ENCODE results near the gene ARHGAP19.

ARHGAP19 gene

DNA sequence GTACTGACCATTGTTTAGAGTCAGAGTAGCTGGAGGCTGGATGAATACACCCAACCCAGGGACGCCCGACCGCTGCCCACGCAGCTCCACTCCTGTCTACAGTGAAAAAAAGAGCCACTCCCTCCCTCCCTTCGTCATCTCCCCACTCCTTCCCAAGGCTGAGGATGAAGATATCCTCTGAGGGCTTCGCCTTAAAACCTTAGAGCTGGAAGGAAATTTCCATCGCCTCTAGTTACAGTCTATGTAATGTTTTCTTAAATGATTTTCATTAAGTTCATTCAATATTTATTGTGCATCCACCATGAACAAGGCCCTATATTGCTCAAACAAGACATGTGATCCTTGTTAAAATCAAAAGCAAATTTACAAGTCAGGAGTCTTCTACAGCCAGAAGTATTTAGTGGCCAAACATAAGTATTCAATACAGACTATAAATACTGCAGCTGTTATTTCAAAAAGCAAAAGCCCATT is 95.4 kb downstream of the ARHGAP19 start:
- H3K4me2 ChIP-seq (ENCODE audit: insufficient read depth, low read length), result peak overlapping the region; percentile 95
- no peak for TF ChIP-seq EZH2 (IDR thresholded peaks at IDR 0.05; ENCODE audit: borderline replicate concordance, low read depth, low read length, severe bottlenecking)
- TF ChIP-seq, protein P1, sequence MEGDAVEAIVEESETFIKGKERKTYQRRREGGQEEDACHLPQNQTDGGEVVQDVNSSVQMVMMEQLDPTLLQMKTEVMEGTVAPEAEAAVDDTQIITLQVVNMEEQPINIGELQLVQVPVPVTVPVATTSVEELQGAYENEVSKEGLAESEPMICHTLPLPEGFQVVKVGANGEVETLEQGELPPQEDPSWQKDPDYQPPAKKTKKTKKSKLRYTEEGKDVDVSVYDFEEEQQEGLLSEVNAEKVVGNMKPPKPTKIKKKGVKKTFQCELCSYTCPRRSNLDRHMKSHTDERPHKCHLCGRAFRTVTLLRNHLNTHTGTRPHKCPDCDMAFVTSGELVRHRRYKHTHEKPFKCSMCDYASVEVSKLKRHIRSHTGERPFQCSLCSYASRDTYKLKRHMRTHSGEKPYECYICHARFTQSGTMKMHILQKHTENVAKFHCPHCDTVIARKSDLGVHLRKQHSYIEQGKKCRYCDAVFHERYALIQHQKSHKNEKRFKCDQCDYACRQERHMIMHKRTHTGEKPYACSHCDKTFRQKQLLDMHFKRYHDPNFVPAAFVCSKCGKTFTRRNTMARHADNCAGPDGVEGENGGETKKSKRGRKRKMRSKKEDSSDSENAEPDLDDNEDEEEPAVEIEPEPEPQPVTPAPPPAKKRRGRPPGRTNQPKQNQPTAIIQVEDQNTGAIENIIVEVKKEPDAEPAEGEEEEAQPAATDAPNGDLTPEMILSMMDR (IDR thresholded peaks at IDR 0.05; ENCODE audit: borderline replicate concordance, extremely low read depth, low read length, poor library complexity, severe bottlenecking), result no peak
- no peaks in the 10 kb centered on the region for H3K36me3 ChIP-seq (ENCODE audit: insufficient read depth, low read length)
- H2AFZ ChIP-seq (ENCODE audit: low read depth, low read length), result peak overlapping the region; percentile 83; the same call in 1 of the 2 replicates
- H3K79me2 ChIP-seq (ENCODE audit: insufficient read depth, low read length), result no peaks in the 10 kb centered on the region
- no peak overlapping the region for H3K27ac ChIP-seq (ENCODE audit: low read length)
- peak overlapping the region; percentile 52; the same call in 1 of the 2 replicates for H3K9ac ChIP-seq (ENCODE audit: low read depth, low read length)
- no peaks in the 10 kb centered on the region for H3K9me3 ChIP-seq (ENCODE audit: insufficient read depth, low read length, severe bottlenecking)
- no peak for ATAC-seq (ENCODE audit: insufficient read depth, low read depth)
- H3K27me3 ChIP-seq (ENCODE audit: insufficient read depth, low read length, poor library complexity), result peaks cover 20% of the 10 kb centered on the region
- peak overlapping the region in 1 of 2 experiments; percentile 64; a peak in 2 of 4 replicates for H3K4me3 ChIP-seq (ENCODE audit: low read depth in 1 of 2, low read length in 2 of 2)
- DNase-seq, result no peak
- peaks cover 5% of the 10 kb centered on the region for H4K20me1 ChIP-seq (ENCODE audit: insufficient read depth, low read length)
- H3K4me1 ChIP-seq (ENCODE audit: insufficient read depth, low read length), result peaks cover 17% of the 10 kb centered on the region

DNA sequence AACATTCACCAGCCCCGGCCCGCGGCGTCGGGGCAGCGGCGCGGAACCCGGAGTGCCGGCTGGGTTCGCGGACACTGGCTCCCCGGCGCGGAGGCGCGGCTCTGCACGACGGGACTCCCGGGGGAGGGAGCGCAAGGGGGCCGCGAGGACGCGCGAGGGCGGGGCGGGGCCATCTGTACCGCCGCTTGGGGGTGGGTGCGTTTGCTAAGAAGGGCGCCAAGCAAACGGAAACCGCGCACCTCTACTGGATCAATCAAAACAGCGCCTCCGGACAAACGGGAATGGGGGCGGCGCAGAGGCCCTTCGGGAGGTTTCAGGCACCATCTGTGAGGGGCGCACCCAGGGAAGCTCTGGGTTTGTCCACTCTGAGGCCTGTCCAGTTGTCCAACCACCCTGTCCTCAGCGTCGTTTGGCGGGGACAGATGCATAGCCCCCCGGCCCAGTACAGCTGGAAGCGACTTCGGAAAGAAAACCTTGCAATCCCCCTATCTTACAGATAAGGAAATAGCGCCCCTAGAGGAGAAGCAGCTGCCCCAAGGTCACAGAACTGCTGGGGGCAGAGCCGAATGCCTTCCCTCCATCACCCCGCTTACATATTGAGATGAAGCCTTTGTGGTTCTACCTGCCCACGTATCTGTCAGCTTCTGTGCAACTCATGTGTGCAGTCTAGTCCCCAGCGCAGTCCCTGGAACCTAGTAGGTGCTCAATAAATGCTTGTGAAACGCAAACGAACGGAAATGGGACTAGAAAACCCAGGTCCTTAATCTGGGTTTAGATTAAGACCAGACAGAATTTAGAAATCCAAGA is 96.0 kb downstream of the ARHGAP19 start:
- ATAC-seq (ENCODE audit: insufficient read depth, low read depth), result peak; percentile 90

DNA sequence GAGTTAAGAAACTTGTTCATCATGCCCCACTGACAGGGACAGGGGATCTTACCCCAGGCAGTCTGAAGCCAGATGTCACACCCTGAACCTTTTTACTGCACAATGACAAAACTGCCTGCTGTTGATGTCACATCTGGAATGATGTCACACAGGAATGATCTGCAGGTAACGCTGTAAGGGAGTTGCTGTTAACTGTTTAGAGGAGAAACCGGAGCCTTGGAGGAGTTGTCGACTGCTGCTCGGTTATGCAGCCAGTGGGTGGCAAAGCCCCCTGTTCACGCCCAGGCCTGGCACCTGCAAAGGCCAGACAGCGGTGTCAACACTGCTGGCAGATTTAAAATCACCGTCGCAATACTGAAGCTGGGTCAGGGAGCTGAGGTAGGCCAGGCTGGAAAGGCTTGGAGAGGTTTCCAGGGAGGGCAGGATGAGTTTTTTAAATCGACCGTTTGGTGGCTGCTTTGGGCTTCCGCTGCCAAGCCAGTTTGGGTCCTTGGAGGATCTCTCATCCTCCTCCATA is 96.7 kb downstream of the ARHGAP19 start:
- Histone ChIP-seq H4K20me1 (ENCODE audit: insufficient read depth, low read length) (peaks cover 5% of the 10 kb centered on the region), H3K4me1 (ENCODE audit: insufficient read depth, low read length) (peaks cover 17% of the 10 kb centered on the region), H3K36me3 (ENCODE audit: insufficient read depth, low read length) (no peaks in the 10 kb centered on the region), H2AFZ (ENCODE audit: low read depth, low read length) (peak overlapping the region; percentile 83), H3K9me3 (ENCODE audit: insufficient read depth, low read length, severe bottlenecking) (no peaks in the 10 kb centered on the region), H3K27me3 (ENCODE audit: insufficient read depth, low read length, poor library complexity) (peaks cover 23% of the 10 kb centered on the region), H3K9ac (ENCODE audit: low read depth, low read length) (peak overlapping the region; percentile 52; the same call in 1 of the 2 replicates), H3K79me2 (ENCODE audit: insufficient read depth, low read length) (no peaks in the 10 kb centered on the region), H3K4me2 (ENCODE audit: insufficient read depth, low read length) (peak overlapping the region; percentile 95), H3K4me3 (ENCODE audit: low read depth in 1 of 2, low read length in 2 of 2) (peak overlapping the region; percentile 25 to 64; a peak in 3 of 4 replicates), H3K27ac (ENCODE audit: low read length) (no peak overlapping the region)
- ATAC-seq (ENCODE audit: insufficient read depth, low read depth), result 0 out of 3 replicates have a peak, but pooled peaks have one; percentile 0
- TF ChIP-seq, protein P1 (IDR thresholded peaks at IDR 0.05; ENCODE audit: borderline replicate concordance, extremely low read depth, low read length, poor library complexity, severe bottlenecking), result no peak
- no peak for TF ChIP-seq EZH2 (IDR thresholded peaks at IDR 0.05; ENCODE audit: borderline replicate concordance, low read depth, low read length, severe bottlenecking)
- peak; percentile 13 for DNase-seq

More for the DNA sequence above, 96.0 kb downstream of the ARHGAP19 start:
- Histone ChIP-seq H2AFZ (ENCODE audit: low read depth, low read length) (peak overlapping the region; percentile 83), H3K4me1 (ENCODE audit: insufficient read depth, low read length) (peaks cover 17% of the 10 kb centered on the region), H3K4me3 (ENCODE audit: low read depth in 1 of 2, low read length in 2 of 2) (peak overlapping the region; percentile 25 to 64; a peak in 3 of 4 replicates), H3K36me3 (ENCODE audit: insufficient read depth, low read length) (no peaks in the 10 kb centered on the region), H3K4me2 (ENCODE audit: insufficient read depth, low read length) (peak overlapping the region; percentile 95), H3K27ac (ENCODE audit: low read length) (peak overlapping the region; percentile 42; the same call in 1 of the 2 replicates), H3K27me3 (ENCODE audit: insufficient read depth, low read length, poor library complexity) (peaks cover 23% of the 10 kb centered on the region), H3K9me3 (ENCODE audit: insufficient read depth, low read length, severe bottlenecking) (no peaks in the 10 kb centered on the region), H3K79me2 (ENCODE audit: insufficient read depth, low read length) (no peaks in the 10 kb centered on the region), H4K20me1 (ENCODE audit: insufficient read depth, low read length) (peaks cover 5% of the 10 kb centered on the region), H3K9ac (ENCODE audit: low read depth, low read length) (peak overlapping the region; percentile 52)
- DNase-seq, result peak; percentile 87
- peak; percentile 36 for TF ChIP-seq EZH2 (IDR thresholded peaks at IDR 0.05; ENCODE audit: borderline replicate concordance, low read depth, low read length, severe bottlenecking)
- TF ChIP-seq, protein P1 (IDR thresholded peaks at IDR 0.05; ENCODE audit: borderline replicate concordance, extremely low read depth, low read length, poor library complexity, severe bottlenecking), result peak; percentile 92
